ENCODE data around the gene CCDC60.

The CCDC60 gene

GRCh38 chr12:119334430-119335170 lies at the start of gene CCDC60:
CCDC60 (plus strand) TSS chr12:119334729; CDS start chr12:119335177, 448 bp downstream.
- DNase-seq = no peak
- in situ Hi-C loops (cut with MboI; ENCODE audit: low pct_unique_long_range_greater_than_20kb, low sequenced_read_pairs) = no loop called here

GRCh38 chr12:119288576-119288975 lies 46.0 kb upstream of the CCDC60 start:
- in situ Hi-C loops (cut with MboI; ENCODE audit: low pct_unique_long_range_greater_than_20kb, low sequenced_read_pairs) = no loop called here
- DNase-seq = no peak

- in situ Hi-C loops (cut with MboI; ENCODE audit: low pct_unique_long_range_greater_than_20kb, low sequenced_read_pairs) = no loop called here
- DNase-seq = no peak
Measured at GRCh38 chr12:119292893-119293630, 41.5 kb upstream of the CCDC60 start.

GRCh38 chr12:119294211-119294610 lies 40.3 kb upstream of the CCDC60 start:
- in situ Hi-C loops (cut with MboI; ENCODE audit: low pct_unique_long_range_greater_than_20kb, low sequenced_read_pairs) = no loop called here
- DNase-seq = no peak

- in situ Hi-C loops (cut with MboI; ENCODE audit: low pct_unique_long_range_greater_than_20kb, low sequenced_read_pairs) = no loop called here
- no peak for DNase-seq
Measured at GRCh38 chr12:119296535-119296934, 38.0 kb upstream of the CCDC60 start.

GRCh38 chr12:119299130-119299529 lies 35.4 kb upstream of the CCDC60 start:
- in situ Hi-C loops (cut with MboI; ENCODE audit: low pct_unique_long_range_greater_than_20kb, low sequenced_read_pairs) = no loop called here
- no peak for DNase-seq

GRCh38 chr12:119301379-119301778 lies 33.1 kb upstream of the CCDC60 start:
- in situ Hi-C loops (cut with MboI; ENCODE audit: low pct_unique_long_range_greater_than_20kb, low sequenced_read_pairs) = no loop called here
- DNase-seq = no peak

- in situ Hi-C loops (cut with MboI; ENCODE audit: low pct_unique_long_range_greater_than_20kb, low sequenced_read_pairs) = no loop called here
- no peak for DNase-seq
Measured at GRCh38 chr12:119302451-119303080, 32.0 kb upstream of the CCDC60 start.

GRCh38 chr12:119306593-119306992 lies 27.9 kb upstream of the CCDC60 start:
- in situ Hi-C loops (cut with MboI; ENCODE audit: low pct_unique_long_range_greater_than_20kb, low sequenced_read_pairs) = no loop called here
- DNase-seq = no peak

GRCh38 chr12:119307747-119308146 lies 26.8 kb upstream of the CCDC60 start:
- DNase-seq = no peak
- in situ Hi-C loops (cut with MboI; ENCODE audit: low pct_unique_long_range_greater_than_20kb, low sequenced_read_pairs) = no loop called here

GRCh38 chr12:119308708-119309456 lies 25.6 kb upstream of the CCDC60 start:
- in situ Hi-C loops (cut with MboI; ENCODE audit: low pct_unique_long_range_greater_than_20kb, low sequenced_read_pairs) = no loop called here
- DNase-seq = no peak

GRCh38 chr12:119311878-119312277 lies 22.7 kb upstream of the CCDC60 start:
- in situ Hi-C loops (cut with MboI; ENCODE audit: low pct_unique_long_range_greater_than_20kb, low sequenced_read_pairs) = no loop called here
- no peak for DNase-seq

GRCh38 chr12:119312904-119313303 lies 21.6 kb upstream of the CCDC60 start:
- DNase-seq = no peak
- in situ Hi-C loops (cut with MboI; ENCODE audit: low pct_unique_long_range_greater_than_20kb, low sequenced_read_pairs) = no loop called here

- in situ Hi-C loops (cut with MboI; ENCODE audit: low pct_unique_long_range_greater_than_20kb, low sequenced_read_pairs) = no loop called here
- DNase-seq = no peak
Measured at GRCh38 chr12:119314290-119314689, 20.2 kb upstream of the CCDC60 start.

GRCh38 chr12:119319638-119320037 lies 14.9 kb upstream of the CCDC60 start:
- DNase-seq = no peak
- in situ Hi-C loops (cut with MboI; ENCODE audit: low pct_unique_long_range_greater_than_20kb, low sequenced_read_pairs) = no loop called here

- in situ Hi-C loops (cut with MboI; ENCODE audit: low pct_unique_long_range_greater_than_20kb, low sequenced_read_pairs) = no loop called here
- DNase-seq = no peak
Measured at GRCh38 chr12:119320678-119321077, 13.9 kb upstream of the CCDC60 start.

- DNase-seq = no peak
- in situ Hi-C loops (cut with MboI; ENCODE audit: low pct_unique_long_range_greater_than_20kb, low sequenced_read_pairs) = no loop called here
Measured at GRCh38 chr12:119322301-119322723, 12.2 kb upstream of the CCDC60 start.

GRCh38 chr12:119325813-119326212 lies 8.7 kb upstream of the CCDC60 start:
- in situ Hi-C loops (cut with MboI; ENCODE audit: low pct_unique_long_range_greater_than_20kb, low sequenced_read_pairs) = no loop called here
- no peak for DNase-seq

- DNase-seq = no peak
Measured at GRCh38 chr12:119326341-119326740, 8.2 kb upstream of the CCDC60 start.

More at GRCh38 chr12:119326341-119326740, 8.2 kb upstream of the CCDC60 start:
- in situ Hi-C loops (cut with MboI; ENCODE audit: low pct_unique_long_range_greater_than_20kb, low sequenced_read_pairs) = no loop called here
